Esophagus muscularis mucosa (tissue), 4 donors: Measurements from ENCODE around the gene MRPL51.

ENCODE experiments used
- EP300 ChIP-seq: sonication (generic); formaldehyde crosslinking; IDR thresholded peaks from one replicate; pipeline ENCODE4 v1.6.1; 2017; ENCODE audit warnings: antibody characterized with exemption
- POLR2A ChIP-seq: fragments of 450-650 bp; IDR thresholded peaks from one replicate; pipeline ENCODE4 v1.6.1; 2017; ENCODE audit warnings: antibody characterized with exemption, moderate library complexity, mild to moderate bottlenecking, low read depth
- POLR2AphosphoS5 ChIP-seq, 2 donors: sonication (generic); formaldehyde crosslinking; IDR thresholded peaks; one replicate each; pipeline ENCODE4 v1.6.1; 2017; ENCODE audit warnings: antibody characterized with exemption in 2 of 2
- TF ChIP-seq, protein P1 (sequence below), 3 experiments: fragments of 200-600 bp in 2 of 3; fragments of 450-650 bp in 1 of 3; sonication (generic) in 2 of 3; IDR thresholded peaks; one replicate each; pipeline ENCODE4 v1.5.1; 2017 to 2019; ENCODE audit warnings: antibody characterized with exemption in 3 of 3, mild to moderate bottlenecking in 2 of 3, moderate library complexity in 1 of 3

DNA sequence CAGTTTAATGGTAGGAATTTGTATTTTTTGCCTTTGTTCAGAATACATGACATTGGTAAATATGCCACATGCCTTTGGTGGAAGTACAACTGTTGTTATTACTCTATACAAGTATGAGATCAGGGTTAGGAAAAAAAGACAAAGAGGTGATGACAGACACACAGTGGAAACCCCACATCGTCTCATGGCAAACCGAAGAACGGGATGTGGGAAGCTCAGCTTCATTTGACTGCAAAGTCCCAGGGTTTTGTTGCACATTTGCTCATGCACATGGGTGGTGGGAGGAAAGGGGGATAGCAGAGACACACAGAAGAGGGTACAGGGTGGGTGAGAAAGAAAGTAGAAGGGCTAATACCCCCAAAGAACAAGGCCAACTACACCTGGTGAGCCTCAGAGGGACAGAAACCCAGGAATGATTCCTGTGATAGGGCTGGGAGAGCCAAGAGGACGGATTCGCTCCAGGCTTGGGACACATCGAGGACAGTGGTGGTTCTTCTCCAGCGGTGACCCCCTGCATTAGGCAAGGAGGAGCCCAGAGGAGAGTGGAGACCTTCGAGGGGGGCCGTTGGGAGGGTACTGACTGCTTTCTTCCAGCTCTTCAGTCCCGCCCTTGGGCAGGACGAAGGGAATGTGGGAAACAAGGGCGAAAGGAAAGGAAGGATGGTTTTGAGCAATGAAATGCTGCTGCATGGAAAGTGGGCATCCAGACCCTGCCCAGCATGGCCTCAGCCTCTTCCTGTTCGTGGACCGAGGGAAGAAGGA lies 30.6 kb downstream of the MRPL51 start:
- TF ChIP-seq, protein P1, sequence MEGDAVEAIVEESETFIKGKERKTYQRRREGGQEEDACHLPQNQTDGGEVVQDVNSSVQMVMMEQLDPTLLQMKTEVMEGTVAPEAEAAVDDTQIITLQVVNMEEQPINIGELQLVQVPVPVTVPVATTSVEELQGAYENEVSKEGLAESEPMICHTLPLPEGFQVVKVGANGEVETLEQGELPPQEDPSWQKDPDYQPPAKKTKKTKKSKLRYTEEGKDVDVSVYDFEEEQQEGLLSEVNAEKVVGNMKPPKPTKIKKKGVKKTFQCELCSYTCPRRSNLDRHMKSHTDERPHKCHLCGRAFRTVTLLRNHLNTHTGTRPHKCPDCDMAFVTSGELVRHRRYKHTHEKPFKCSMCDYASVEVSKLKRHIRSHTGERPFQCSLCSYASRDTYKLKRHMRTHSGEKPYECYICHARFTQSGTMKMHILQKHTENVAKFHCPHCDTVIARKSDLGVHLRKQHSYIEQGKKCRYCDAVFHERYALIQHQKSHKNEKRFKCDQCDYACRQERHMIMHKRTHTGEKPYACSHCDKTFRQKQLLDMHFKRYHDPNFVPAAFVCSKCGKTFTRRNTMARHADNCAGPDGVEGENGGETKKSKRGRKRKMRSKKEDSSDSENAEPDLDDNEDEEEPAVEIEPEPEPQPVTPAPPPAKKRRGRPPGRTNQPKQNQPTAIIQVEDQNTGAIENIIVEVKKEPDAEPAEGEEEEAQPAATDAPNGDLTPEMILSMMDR (IDR thresholded peaks at IDR 0.05), result no peak
- no peak for TF ChIP-seq POLR2A
- no peak for TF ChIP-seq POLR2AphosphoS5 (IDR thresholded peaks at IDR 0.05)
- no peak for TF ChIP-seq EP300
